NCI-H146 treated with DMSO at 0.1 percent for 48 hours (cell line): Measurements from ENCODE around the gene TSPAN6.
A peak's percentile ranks its signal among the peaks of the same experiment; 100 is the strongest.

Source experiments
- DNase-seq: peaks from one replicate; lab custom pipeline; 2025; ENCODE audit not compliant: unreplicated experiment; lab: John Stamatoyannopoulos, UW

The TSPAN6 gene, protein sequence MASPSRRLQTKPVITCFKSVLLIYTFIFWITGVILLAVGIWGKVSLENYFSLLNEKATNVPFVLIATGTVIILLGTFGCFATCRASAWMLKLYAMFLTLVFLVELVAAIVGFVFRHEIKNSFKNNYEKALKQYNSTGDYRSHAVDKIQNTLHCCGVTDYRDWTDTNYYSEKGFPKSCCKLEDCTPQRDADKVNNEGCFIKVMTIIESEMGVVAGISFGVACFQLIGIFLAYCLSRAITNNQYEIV

DNA sequence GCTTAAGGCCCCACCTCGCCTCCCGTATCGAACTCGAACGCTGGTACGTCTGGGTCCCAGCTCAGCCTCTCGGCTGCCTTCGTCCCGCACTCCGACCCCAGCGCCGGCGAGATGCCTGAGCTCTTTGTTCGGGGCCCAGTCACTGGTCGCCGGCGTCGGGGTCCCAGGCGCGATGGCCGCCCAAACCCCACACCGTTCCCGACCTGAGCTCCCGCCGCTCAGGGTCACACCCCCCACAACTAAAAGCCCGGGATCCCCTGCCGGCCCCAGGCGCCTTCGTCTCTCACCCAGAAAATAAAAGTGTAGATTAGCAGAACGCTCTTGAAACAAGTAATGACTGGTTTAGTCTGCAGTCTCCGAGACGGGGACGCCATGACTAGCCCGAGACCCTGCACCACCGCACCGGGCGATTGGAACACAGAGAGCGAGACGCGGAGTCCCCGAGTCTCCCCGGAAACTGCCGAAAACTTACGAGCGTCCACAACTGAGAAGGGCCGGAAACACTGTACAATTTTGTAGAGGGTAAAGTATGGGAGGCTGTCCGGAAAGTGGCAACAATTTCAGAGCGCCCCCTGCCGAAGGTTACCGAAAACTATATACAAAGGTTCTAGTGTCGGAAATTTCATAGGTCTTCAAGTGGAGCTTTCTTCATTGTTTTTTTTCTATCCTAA is at the start of gene TSPAN6:
TSPAN6 (minus strand) TSS at position 486 of the 671 bp plus-strand sequence; CDS start at position 374, 112 bp downstream.
- peak; percentile 77 for DNase-seq

DNA sequence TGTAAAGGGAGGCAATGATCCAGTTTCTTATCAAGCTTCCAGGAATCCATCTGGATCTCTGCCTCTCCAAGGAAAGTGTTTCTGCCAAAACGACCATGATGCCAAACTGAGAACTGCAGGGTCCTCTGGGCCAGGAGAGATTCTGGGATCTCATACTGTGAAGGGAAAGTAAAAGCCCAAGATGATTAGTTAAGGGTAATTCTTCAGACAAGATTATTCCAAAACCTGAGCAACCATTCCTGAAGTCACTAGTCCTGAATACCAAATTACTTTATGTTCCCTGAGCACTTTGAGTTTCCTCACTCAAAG is 49.3 kb upstream of the TSPAN6 start:
- no peak for DNase-seq

DNA sequence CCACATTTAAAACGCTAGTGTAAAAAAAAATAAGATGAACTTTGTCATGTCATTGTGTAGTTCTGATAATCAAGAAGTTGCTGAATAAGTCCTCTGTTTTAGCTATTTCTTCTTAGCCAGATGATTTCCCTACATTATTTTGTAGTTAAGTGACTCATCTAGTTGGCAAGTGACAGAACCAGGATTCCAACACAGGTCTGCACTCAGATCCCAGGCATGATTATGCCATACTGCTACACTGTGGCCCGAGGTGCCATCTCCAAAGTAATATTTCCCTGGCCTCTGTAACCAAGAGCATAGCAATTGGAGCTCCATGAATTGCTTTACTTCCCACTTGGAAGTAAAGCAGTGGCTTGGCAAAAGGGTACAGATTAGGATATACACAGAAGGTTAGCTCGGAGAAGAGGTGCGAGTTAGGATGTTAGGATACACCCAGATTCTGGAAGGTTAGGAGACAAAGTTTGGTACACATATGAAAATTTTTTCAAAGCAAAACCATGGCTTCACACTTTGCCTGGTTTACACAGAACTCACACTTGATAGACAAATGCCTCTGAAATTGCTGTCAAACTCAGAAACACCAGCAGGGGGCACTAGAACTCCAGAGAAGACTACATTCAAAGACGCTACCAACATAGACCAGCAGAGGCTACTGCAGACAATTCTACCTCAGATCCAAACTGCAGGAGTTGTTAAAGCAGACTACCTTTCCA is 48.8 kb upstream of the TSPAN6 start:
- peak; percentile 75 for DNase-seq

DNA sequence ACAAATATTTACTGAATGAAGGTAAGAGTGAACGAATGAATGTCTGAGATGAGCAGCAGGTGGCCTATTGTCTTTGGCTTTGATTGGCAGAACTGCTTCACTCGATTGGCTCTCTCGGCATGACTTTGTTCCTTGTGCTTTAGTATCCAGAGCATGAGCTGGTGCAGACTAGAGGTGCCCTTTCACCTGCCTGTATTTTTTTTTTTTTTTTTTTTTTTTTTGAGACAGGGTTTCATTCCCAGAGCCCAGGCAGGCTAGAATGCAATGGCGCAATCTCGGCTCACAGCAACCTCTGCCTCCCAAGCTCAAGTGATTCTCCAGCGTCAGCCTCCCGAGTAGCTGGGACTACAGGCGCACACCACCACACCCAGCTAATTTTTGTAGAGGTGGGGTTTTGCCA is 46.3 kb upstream of the TSPAN6 start:
- DNase-seq = no peak

DNA sequence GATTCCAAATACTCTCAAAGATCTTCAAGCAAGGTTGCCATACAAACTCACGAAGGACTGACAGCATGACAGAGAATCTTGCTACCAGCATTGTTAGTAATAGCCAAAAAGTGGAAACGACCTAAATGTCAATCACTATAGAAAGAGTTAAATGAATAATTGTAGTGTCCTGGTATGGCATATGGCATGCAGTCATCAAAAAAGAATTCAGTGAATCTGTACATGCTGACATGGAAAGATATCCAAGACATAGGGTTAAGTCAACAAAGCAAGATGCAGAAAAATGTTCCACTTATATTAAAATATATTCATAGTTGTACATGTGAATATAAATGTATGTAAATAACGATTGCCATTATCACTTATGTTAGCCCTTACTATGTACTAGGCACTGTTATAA is 45.0 kb upstream of the TSPAN6 start:
- DNase-seq = no peak

DNA sequence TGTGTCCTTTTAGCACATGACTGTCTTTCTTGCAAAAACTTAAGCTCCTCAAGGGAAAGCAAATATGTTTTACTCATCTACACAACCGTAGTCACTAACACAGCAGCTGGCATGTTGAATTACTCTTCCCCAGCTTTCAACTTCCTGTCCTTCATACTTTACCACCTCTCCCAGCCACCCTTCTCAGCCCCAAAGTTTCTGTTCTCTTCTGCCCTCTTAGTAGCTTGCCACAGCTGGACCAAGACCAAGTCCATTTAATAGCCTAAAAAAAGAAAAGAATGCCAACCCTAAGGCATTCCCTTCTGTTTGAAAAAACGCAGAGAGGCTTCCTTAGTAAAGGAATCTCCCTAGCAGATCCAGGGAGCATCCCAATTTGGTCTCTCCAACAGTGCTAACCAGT is 44.1 kb upstream of the TSPAN6 start:
- DNase-seq = no peak

DNA sequence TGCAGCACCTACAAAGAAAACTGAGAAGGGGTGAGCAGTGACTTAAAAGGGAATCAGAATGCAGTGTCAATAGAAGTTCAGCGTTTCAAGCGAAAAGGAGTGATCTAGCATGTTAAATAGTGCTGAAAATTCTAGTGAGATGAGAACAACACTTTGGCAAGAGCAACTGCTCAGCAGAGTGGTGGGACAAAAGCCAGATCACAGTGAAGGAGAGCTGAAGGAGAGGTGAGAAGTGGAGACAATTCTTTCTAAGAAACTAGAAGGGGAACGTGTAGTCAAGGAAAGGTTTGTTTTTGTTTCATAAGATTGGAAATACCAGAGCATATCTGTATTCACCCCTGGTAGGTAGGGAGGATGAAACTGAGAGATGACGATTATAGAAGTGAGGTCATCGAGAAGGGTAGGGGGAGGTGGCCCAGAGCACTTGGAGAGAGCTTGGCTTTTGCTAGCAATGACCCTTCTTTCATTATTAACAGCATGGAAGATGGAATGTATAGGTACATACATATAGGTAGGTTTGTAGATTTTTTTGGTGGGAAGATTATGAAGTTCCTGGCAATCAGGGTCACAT is 41.1 kb upstream of the TSPAN6 start:
- DNase-seq = no peak

DNA sequence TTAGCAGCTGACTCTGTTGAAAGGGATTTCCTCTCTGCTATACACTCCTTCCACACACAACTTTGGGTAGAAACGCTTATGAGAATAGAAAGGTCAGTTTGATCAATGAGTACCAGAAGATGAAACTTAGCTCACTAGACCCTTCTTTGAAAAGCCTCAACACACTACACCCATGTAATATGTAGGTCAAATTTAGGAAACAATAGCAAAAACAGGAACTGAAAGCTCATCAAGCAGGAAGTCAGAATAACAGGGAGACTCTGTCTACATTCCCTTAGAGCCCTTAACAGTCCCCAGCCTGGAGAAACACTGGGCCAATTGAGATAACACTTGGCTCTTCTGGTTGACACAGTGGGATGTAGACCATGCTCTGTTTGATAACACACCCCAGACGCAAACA is 38.1 kb upstream of the TSPAN6 start:
- no peak for DNase-seq

DNA sequence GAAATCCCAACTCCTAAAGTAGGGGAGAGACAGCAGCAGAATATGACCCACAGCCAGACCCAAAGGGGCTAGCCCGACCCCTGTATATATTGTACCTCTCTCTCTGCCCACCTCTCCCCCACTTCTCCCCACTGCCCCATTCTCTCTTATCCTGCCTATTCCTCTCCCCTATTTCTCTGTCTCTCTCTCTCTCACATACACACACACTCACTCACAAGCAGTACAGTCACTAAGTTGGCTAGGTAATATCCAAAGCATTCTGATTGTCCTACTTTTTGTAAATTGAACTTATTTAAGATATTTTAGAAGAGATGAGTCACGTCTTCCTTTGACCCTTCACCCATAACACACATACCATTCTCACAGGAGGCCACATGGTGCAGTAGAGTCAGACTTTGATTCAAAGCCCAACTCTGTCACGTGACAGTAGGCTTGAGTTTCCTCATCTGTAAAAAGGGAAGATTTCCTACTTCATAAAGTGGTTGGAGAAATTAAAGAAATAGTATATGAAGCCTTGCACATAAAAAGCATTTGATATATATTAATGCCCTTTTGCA is 36.9 kb upstream of the TSPAN6 start:
- DNase-seq = no peak

DNA sequence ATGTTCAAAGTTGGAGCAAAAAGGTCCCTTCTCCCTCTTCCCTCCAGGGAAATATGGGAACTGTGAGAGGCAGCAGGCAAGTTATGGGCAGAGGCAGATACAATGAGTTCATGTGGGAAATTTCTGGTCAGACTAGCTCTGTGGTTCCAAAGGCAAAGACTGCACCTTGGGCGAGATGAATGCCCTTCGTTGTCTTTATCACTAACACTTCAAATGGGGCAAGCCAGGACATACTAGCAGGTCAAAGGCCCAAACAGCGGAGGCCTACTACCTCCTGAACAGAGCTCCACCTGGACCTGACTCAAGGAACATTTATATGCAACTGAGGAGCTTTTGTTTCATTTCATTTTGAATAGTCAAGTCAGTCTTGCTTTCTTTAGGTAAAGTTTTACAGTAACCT is 36.4 kb upstream of the TSPAN6 start:
- no peak for DNase-seq

DNA sequence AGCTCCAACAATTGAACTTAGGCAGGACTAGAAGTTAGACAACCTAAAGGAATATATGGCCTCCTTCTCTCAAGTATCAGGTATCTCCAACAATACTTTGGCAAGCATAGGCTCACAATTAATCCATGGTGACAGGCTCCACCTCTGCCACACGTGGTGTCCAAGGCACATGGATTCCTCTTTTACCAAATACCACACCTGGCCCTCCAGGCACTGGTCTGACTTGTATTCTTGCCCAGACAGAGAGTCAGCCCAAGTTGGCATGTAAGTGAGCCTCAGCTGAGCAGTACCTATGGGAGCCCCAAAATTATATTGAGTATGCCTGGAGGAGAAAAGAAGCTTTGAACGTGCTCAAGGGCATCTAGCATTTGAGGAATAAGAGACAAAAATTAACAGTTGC is 27.0 kb upstream of the TSPAN6 start:
- no peak for DNase-seq

DNA sequence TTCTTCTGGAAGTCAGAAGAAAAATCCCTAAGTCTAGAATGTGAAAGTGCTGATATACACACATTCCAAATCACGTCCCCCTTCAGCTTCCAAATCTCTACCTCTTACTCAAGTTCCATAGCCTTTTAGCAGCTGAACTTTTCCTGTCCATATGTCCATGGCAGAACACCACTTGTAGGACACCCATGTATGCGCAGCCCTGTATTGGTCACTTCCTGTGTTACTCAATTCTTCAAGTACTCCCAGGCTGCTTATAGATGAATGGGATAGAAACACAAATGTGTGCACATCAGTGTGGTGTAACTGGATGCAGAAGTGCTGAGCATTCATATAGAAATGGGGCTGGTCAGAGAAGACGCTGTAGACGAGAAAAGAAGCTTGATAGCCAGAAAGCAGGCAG is 26.2 kb upstream of the TSPAN6 start:
- DNase-seq = no peak

DNA sequence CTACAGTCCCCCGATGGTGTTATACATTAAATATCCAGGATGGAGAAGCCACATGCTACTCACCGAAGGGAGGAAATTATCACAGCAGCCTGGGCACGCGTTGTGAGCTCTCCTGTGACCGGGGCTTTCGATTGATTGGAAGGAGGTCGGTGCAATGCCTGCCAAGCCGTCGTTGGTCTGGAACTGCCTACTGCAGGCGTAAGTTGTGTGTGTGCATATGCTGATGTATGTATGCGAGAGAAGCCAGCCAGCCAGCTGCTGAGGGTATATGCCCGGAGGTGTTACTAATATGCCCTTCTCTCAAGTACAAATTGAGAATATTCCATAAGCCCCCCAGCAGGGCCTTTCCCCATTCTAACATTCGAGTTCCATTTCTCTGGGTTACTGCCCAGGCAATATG is 25.6 kb upstream of the TSPAN6 start:
- no peak for DNase-seq

DNA sequence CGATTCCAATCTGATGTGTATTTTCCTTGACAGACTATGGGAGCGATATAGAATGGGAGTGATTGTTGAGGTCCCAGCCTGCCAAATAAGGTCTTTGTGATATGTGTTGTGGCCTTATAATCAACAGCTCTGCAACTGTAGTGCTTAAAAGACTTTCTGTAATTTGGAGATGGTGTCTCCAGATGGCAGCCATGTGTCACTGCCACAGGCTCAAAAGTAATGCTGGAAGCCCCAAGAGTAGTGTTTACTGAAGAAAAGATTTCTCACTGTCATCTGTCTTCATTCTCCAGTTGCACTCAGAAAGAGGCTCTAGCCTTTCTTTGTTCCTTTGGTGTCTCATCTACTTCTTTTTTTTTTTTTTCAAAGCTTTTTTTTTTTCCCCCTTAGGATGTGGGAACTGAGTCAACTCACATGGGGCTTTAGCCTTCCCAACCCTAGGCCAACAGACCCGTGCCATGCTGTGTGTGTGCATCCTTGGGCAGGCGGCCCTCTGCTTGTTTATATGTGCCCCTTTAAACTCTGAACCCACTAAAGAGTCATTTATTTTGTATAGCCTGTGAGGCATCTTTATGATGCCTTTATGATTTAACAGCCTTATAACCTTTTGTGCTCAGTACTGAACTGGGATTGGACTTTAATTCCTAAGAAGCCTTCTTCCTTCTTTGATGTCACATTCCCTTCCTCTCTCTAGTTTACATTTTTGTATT is 23.0 kb upstream of the TSPAN6 start:
- no peak for DNase-seq

DNA sequence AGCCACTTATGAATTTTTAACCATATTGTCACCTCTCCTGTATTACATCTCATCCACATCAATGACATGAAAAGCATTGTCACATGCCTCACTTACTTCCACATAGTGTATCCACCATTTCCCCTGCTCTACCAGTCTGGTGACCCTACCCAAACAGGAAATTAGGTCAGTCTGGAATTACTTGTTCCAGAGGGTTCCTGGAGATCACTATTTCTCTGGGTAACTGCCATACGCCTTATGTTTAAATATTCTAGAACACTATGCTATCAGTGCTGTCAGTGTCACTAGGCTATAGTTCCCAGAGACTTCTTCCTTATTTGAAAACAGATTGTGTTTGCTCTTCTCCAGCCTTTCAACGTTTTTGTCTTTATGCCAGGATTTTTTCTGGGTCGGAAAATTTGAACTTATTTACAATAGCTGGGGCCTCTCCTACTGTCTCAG is 22.4 kb upstream of the TSPAN6 start:
- no peak for DNase-seq

DNA sequence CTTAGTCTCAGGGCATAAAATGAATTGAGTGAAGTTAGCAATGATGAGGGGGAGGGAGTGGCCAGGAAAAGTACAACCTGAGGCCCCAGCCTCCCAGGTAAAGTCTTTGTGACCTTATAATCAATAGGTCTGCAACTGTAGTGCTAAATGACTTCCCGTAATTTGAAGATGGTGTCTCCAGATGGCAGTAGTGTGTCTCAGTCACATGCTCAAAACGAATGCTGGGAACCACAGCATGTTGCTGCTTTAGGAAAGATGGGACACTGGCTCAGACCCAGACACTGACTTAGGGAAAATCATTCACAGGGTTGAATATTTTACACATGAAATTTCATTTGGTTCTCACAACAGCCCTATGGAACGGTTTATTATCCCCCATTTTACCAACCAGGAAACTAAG is 17.7 kb upstream of the TSPAN6 start:
- peak; percentile 17 for DNase-seq

DNA sequence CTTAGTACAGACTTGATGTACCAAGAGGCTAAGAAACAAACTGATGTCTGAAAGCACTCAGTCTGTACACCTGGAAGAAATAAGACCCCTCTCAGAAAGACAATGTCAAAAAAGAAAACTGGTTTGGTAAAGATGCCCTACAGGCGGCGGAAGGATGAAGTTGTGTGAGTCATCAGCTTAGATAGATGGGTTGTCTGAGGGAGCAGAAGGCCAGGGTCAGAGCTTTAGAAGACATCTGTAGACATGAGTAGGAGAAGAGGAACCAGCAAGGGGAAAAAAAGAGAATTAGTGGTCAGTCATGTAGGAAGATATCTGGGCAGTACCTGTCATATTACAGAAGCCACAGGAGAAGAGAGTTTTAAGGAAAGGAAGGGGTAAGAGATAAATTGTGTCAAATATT is 15.7 kb upstream of the TSPAN6 start:
- no peak for DNase-seq

DNA sequence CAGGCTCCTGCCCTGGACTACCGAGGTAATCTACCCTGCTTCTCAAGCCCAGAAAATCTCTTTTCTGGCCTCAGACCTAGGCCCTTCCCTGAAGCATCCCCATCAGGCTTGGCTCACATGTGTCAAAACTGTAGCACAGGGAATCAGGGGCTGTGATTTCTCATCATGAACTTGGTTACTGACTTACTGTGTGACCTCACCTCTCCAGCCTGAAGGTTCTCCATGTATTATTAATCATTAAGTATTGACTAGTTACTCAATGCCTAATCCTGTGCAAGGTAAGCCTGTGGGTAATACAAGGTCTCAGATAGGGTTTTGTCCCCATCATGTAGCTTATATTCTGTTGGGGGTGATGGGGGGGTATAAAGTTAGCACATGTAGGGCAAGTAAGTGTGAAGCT is 14.2 kb upstream of the TSPAN6 start:
- DNase-seq = no peak

DNA sequence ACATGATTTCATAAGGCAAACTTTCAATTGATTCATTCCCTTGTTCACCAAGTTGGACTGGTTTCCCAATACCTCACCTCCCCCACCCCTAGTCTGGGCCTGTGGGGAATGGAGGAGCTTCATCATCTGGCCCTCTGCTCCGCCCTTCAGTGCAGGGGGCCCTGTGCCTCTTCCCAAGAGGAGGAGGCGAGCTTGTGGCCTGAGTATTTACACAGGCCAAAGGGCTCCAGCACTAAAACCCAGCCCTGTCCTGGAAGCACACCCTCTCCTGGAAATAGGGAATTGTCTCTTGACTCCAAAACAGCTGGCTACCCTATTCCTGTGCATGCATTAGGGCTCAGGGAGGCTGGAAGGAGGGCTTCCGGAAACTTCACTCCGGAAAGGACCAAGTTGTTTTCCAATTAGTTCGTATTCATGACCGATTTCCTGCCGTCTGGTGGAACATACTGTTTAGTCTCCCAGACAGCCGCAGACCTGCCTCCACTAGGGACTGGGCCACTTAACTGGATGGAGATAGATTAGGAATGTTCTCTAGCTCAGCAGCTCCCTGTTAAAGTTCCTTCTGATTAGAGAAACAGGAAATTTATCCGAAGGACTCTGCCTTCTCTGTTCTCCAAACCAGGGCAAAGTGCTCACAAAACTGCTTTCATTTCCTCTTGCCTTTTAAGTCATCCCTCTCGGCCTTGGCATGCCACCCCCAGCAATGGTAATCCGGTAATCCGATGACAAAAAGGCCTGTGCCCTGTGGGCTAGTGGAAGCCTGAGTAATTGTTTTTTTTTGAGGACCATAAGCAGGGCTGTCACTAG is 13.1 kb upstream of the TSPAN6 start:
- no peak for DNase-seq
